H7 (cell line): ENCODE results near the gene OR9Q1. TPM values are rescaled to one million over a fixed set of nuclear protein-coding genes. Genes with fewer than 3 reads are reported as not detected.
"Not testable (repeated sequence)": the region's sequence is repeated elsewhere in the genome, so short reads cannot be mapped to it uniquely, and the experiment has no call there.

Source experiments
- DNase-seq: peaks from one replicate; pipeline ENCODE4 v3.0.0; 2012
- H3K27me3 ChIP-seq: 2 replicates; pipeline ENCODE4 v1.6.0; 2011; ENCODE audit warnings: mild to moderate bottlenecking, low read length; ENCODE audit not compliant: control insufficient read depth, insufficient read depth
- H3K36me3 ChIP-seq: replicated peaks from 2 replicates; pipeline ENCODE4 v1.5.1; 2011; ENCODE audit warnings: low read length; ENCODE audit not compliant: control insufficient read depth, insufficient read depth
- H3K4me3 ChIP-seq: 2 replicates; pipeline ENCODE4 v1.5.1; 2011; ENCODE audit warnings: low read depth, mild to moderate bottlenecking, control low read depth, low read length, moderate library complexity; ENCODE audit not compliant: insufficient read depth
- total RNA-seq: library from RNA; depleted of rRNA; stranded (reverse); fragments of >200 nt; shearing (Covaris generic); gene quantifications from 2 replicates; pipeline ENCODE4 v1.2.3, GENCODE V29; 2014; rRNA removed

The OR9Q1 gene
- total RNA-seq, 1 experiment from 2014 or later: not detected

- Histone ChIP-seq H3K36me3 (no peaks in the 10 kb centered on the region), H3K27me3 (no peaks in the 10 kb centered on the region), H3K4me3 (no peak within 1 kb of the TSS)
- no peak for DNase-seq
Observed at GRCh38 chr11:58204042-58204441, 180.4 kb downstream of the OR9Q1 start, which contains the start of gene OR1S2. OR1S2 (minus strand) TSS chr11:58204142; CDS start chr11:58204142, 0 bp downstream.

- H3K27me3 ChIP-seq, H3K36me3 ChIP-seq, H3K4me3 ChIP-seq, DNase-seq: not testable (repeated sequence)
Observed at GRCh38 chr11:58212420-58212819, 188.7 kb downstream of the OR9Q1 start, which contains the start of gene OR1S1. OR1S1 (plus strand) TSS chr11:58212720.

DNA sequence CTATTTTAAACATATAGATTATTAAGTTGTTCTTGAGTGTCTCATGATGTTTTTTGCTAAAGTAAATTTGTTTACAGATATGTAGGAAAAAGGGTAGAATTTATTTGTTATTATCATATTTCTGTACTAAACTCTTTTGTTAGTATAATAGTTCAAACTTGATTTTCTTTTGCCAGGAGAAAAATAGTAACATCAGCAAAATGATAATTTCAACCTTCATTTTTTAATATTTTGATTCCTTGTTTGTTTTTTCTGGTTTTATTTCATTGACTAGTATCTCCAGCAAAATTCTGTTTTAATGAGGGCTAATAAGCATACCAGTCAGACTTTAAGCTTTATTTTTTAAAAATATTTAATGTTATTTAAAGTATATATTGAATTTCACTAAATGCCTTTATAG is 192.8 kb downstream of the OR9Q1 start:
- H3K4me3 ChIP-seq: no peak overlapping the region
- no peak for DNase-seq
- H3K27me3 ChIP-seq: no peaks in the 10 kb centered on the region
- H3K36me3 ChIP-seq: no peaks in the 10 kb centered on the region

DNA sequence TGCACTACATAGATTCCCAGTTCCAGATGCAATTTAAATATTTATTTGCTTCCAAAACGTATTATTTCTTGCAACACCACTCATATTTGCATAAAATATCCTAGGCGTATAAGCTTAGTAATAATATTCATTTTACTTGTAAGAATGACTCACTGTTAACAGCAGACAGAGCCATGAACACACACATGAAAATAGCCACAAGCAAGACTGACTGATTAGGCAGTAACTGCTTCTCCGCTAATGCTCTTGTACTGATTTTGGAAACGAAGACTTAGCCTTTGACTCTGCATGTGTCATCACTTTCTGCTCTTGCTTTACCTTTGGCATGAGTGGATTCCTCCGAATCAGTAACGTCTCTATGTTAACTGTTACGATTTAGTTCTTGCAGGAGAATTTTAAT is 199.0 kb downstream of the OR9Q1 start:
- no peaks in the 10 kb centered on the region for H3K36me3 ChIP-seq
- H3K4me3 ChIP-seq: no peak overlapping the region
- no peaks in the 10 kb centered on the region for H3K27me3 ChIP-seq
- no peak for DNase-seq

DNA sequence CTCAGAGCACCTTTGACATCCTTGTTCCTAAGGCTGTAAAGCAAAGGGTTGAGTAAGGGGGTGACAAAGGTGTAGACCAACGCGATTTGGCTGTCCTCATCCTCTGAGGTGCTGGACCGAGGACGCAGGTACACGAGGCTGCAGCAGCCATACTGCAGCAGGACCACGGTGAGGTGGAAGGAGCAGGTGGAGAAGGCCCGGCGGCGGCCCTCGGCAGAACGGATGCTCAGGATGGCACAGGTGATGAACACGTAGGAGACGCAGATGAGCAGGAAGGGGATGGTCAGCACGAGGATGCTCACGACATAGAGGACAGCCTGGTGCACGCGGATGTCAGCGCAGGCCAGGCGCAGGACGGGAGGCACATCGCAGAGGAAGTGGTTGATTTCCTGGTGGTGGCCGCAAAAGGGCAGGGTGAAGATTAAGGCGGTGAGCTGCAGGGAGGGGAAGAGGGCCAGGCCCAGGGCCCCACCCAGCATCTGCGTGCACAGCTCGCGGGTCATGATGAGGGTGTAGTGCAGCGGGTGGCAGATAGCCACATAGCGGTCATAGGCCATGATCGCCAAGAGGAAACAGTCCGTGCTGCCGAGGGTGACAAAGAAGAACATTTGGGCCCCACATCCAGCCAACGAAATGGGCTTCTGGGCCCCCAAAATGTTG is 204.4 kb downstream of the OR9Q1 start:
- Histone ChIP-seq H3K36me3 (no peaks in the 10 kb centered on the region), H3K4me3 (no peak overlapping the region), H3K27me3 (no peaks in the 10 kb centered on the region)
- DNase-seq: no peak

Other genes with a start within 250 kb of the OR9Q1 start
- gene OR6Q1, start 7.1 kb downstream of the OR9Q1 start, total RNA-seq: not detected in 2 replicates
- gene OR9I1, start 101.6 kb downstream of the OR9Q1 start, total RNA-seq: not detected in 2 replicates
- gene OR9Q2, start 165.2 kb downstream of the OR9Q1 start, total RNA-seq: not detected in 2 replicates
- not detected in 2 replicates for gene OR1S2, start 180.3 kb downstream of the OR9Q1 start, total RNA-seq
- not detected in 2 replicates for gene OR1S1, start 188.8 kb downstream of the OR9Q1 start, total RNA-seq
- not detected in 2 replicates for gene OR10Q1, start 205.0 kb downstream of the OR9Q1 start, total RNA-seq
- not detected in 2 replicates for gene OR10W1, start 244.4 kb downstream of the OR9Q1 start, total RNA-seq